GM12865 (cell line): ENCODE measurements around the gene ANAPC10.
"Not testable (repeated sequence)": the region's sequence is repeated elsewhere in the genome, so short reads cannot be mapped to it uniquely, and the experiment has no call there.

ENCODE experiments used
- DNase-seq: peaks from one replicate; pipeline ENCODE4 v3.0.0; 2010; ENCODE audit warnings: low read depth
- H3K4me3 ChIP-seq: 2 replicates; pipeline ENCODE4 v1.5.1; 2011; ENCODE audit warnings: mild to moderate bottlenecking, low read depth, low read length, control low read depth
- CTCF ChIP-seq: IDR thresholded peaks from 2 replicates; pipeline ENCODE4 v1.5.1; 2011; ENCODE audit warnings: low read length, control low read depth, low read depth, inconsistent platforms; ENCODE audit not compliant: insufficient read depth; ENCODE audit errors: missing control alignments

Gene ANAPC10

GRCh38 chr4:145097821-145098674, at the start of gene ANAPC10, which contains the start of gene ABCE1:
Gene ANAPC10 (minus strand): TSS chr4:145098196. CDS start chr4:145096099, 2,097 bp downstream.
Gene ABCE1 (plus strand): TSS chr4:145098311. CDS start chr4:145104413, 6,102 bp downstream.
- no peak for TF ChIP-seq CTCF
- H3K4me3 ChIP-seq: peak within 1 kb of the TSS; percentile 53
- DNase-seq: peak; percentile 98

- not testable (repeated sequence) for H3K4me3 ChIP-seq, DNase-seq
Observed at GRCh38 chr4:145136219-145136618, 38.2 kb upstream of the ANAPC10 start.

- TF ChIP-seq CTCF: no peak
- peak overlapping the region; percentile 18; the same call in 1 of the 2 replicates for H3K4me3 ChIP-seq
- DNase-seq: peak; percentile 79
Observed at GRCh38 chr4:145132511-145133098, 34.6 kb upstream of the ANAPC10 start.

GRCh38 chr4:145131848-145132247, 33.9 kb upstream of the ANAPC10 start:
- no peak for DNase-seq
- no peak for TF ChIP-seq CTCF
- no peak overlapping the region for H3K4me3 ChIP-seq

- TF ChIP-seq CTCF: no peak
- no peak overlapping the region for H3K4me3 ChIP-seq
- DNase-seq: no peak
Observed at GRCh38 chr4:145130788-145131399, 32.9 kb upstream of the ANAPC10 start.

- no peak for TF ChIP-seq CTCF
- DNase-seq: no peak
- H3K4me3 ChIP-seq: no peak overlapping the region
Observed at GRCh38 chr4:145130130-145130529, 32.1 kb upstream of the ANAPC10 start.

- DNase-seq: no peak
- no peak overlapping the region for H3K4me3 ChIP-seq
- no peak for TF ChIP-seq CTCF
Observed at GRCh38 chr4:145125396-145125795, 27.4 kb upstream of the ANAPC10 start.
